GM21825 (cell line): Measurements from ENCODE around the gene PCDHGA1.
A peak's percentile ranks its signal among the peaks of the same experiment; 100 is the strongest.
"Not testable (repeated sequence)": the region's sequence is repeated elsewhere in the genome, so short reads cannot be mapped to it uniquely, and the experiment has no call there.

Source experiments
- ATAC-seq: cut with Tn5 transposase; IDR thresholded peaks from one replicate; pipeline ENCODE4 v1.9.1; 2021; ENCODE audit warnings: mild to moderate bottlenecking, moderate library complexity; ENCODE audit not compliant: unreplicated experiment

The PCDHGA1 gene

GRCh38 chr5:141409598-141410306, 79.4 kb downstream of the PCDHGA1 start:
- ATAC-seq, result no peak

- ATAC-seq, result no peak
Measured at GRCh38 chr5:141411575-141411974, 81.3 kb downstream of the PCDHGA1 start.

GRCh38 chr5:141412854-141413539, 82.7 kb downstream of the PCDHGA1 start, which contains the start of gene PCDHGA10:
Gene PCDHGA10 (plus strand): TSS chr5:141412987. CDS start chr5:141413176, 189 bp downstream.
- ATAC-seq, result peak; percentile 66

- no peak for ATAC-seq
Measured at GRCh38 chr5:141413540-141414069, 83.3 kb downstream of the PCDHGA1 start.

GRCh38 chr5:141414548-141415274, 84.4 kb downstream of the PCDHGA1 start:
- not testable (repeated sequence) for ATAC-seq

- ATAC-seq, result not testable (repeated sequence)
Measured at GRCh38 chr5:141415275-141415618, 84.9 kb downstream of the PCDHGA1 start.

GRCh38 chr5:141417494-141418172, 87.3 kb downstream of the PCDHGA1 start, which contains the start of gene PCDHGB7:
Gene PCDHGB7 (plus strand): TSS chr5:141417677. CDS start chr5:141417860, 183 bp downstream.
- ATAC-seq, result peak; percentile 79

GRCh38 chr5:141419074-141419880, 89.0 kb downstream of the PCDHGA1 start:
- ATAC-seq, result no peak

- ATAC-seq, result peak; percentile 56
Measured at GRCh38 chr5:141420855-141421488, 90.7 kb downstream of the PCDHGA1 start, which contains the start of gene PCDHGA11. Gene PCDHGA11 (plus strand): TSS chr5:141421051. CDS start chr5:141421228, 177 bp downstream.

GRCh38 chr5:141421489-141421855, 91.2 kb downstream of the PCDHGA1 start:
- no peak for ATAC-seq

- no peak for ATAC-seq
Measured at GRCh38 chr5:141422742-141423291, 92.5 kb downstream of the PCDHGA1 start.

GRCh38 chr5:141427783-141428426, 97.6 kb downstream of the PCDHGA1 start:
- ATAC-seq, result no peak

GRCh38 chr5:141430332-141431113, 100.2 kb downstream of the PCDHGA1 start, which contains the start of gene PCDHGA12:
Gene PCDHGA12 (plus strand): TSS chr5:141430507. CDS start chr5:141430760, 253 bp downstream.
- peak; percentile 88 for ATAC-seq

GRCh38 chr5:141431286-141431685, 101.0 kb downstream of the PCDHGA1 start:
- no peak for ATAC-seq

GRCh38 chr5:141432308-141432707, 102.0 kb downstream of the PCDHGA1 start:
- not testable (repeated sequence) for ATAC-seq

GRCh38 chr5:141432726-141433125, 102.4 kb downstream of the PCDHGA1 start:
- ATAC-seq, result not testable (repeated sequence)

- ATAC-seq, result no peak
Measured at GRCh38 chr5:141434006-141434405, 103.7 kb downstream of the PCDHGA1 start.

- ATAC-seq, result no peak
Measured at GRCh38 chr5:141437221-141437620, 106.9 kb downstream of the PCDHGA1 start.
